HG03108 (cell line): ENCODE data around the gene CLINT1.
A peak's percentile ranks its signal among the peaks of the same experiment; 100 is the strongest.

ENCODE experiments used
- ATAC-seq: cut with Tn5 transposase; IDR thresholded peaks from one replicate; pipeline ENCODE4 v1.9.1; 2021; ENCODE audit warnings: moderate library complexity; ENCODE audit not compliant: unreplicated experiment

Gene CLINT1

GRCh38 chr5:157766442-157766841, 92.5 kb downstream of the CLINT1 start:
- ATAC-seq: no peak

GRCh38 chr5:157764531-157764930, 94.4 kb downstream of the CLINT1 start:
- ATAC-seq: no peak

GRCh38 chr5:157761690-157762621, 97.0 kb downstream of the CLINT1 start:
- ATAC-seq: no peak

GRCh38 chr5:157758706-157759105, 100.2 kb downstream of the CLINT1 start:
- no peak for ATAC-seq

GRCh38 chr5:157756122-157756521, 102.8 kb downstream of the CLINT1 start:
- no peak for ATAC-seq

GRCh38 chr5:157750320-157750719, 108.6 kb downstream of the CLINT1 start:
- ATAC-seq: no peak

- ATAC-seq: no peak
Measured at GRCh38 chr5:157749462-157749799, 109.5 kb downstream of the CLINT1 start.

GRCh38 chr5:157748760-157749461, 110.0 kb downstream of the CLINT1 start:
- ATAC-seq: no peak

- no peak for ATAC-seq
Measured at GRCh38 chr5:157747766-157748700, 110.9 kb downstream of the CLINT1 start.

GRCh38 chr5:157747173-157747740, 111.7 kb downstream of the CLINT1 start:
- no peak for ATAC-seq

GRCh38 chr5:157745041-157745456, 113.9 kb downstream of the CLINT1 start:
- no peak for ATAC-seq

- peak; percentile 25 for ATAC-seq
Measured at GRCh38 chr5:157744051-157745011, 114.6 kb downstream of the CLINT1 start.

- ATAC-seq: peak; percentile 87
Measured at GRCh38 chr5:157743163-157744050, 115.5 kb downstream of the CLINT1 start, which contains the start of gene LSM11. TSS of gene LSM11 (plus strand) at chr5:157743712. CDS start at chr5:157743751, 39 bp downstream.

- no peak for ATAC-seq
Measured at GRCh38 chr5:157741131-157741530, 117.8 kb downstream of the CLINT1 start.

- no peak for ATAC-seq
Measured at GRCh38 chr5:157740229-157740610, 118.7 kb downstream of the CLINT1 start.

- ATAC-seq: no peak
Measured at GRCh38 chr5:157739388-157740228, 119.3 kb downstream of the CLINT1 start.

GRCh38 chr5:157735991-157736390, 123.0 kb downstream of the CLINT1 start:
- no peak for ATAC-seq
